GM21529 (cell line): ENCODE measurements around the gene COL11A2.
"Not testable (repeated sequence)": the region's sequence is repeated elsewhere in the genome, so short reads cannot be mapped to it uniquely, and the experiment has no call there.

Source experiments
- ATAC-seq: cut with Tn5 transposase; IDR thresholded peaks from one replicate; pipeline ENCODE4 v1.9.1; 2021; ENCODE audit not compliant: unreplicated experiment

Gene COL11A2

DNA sequence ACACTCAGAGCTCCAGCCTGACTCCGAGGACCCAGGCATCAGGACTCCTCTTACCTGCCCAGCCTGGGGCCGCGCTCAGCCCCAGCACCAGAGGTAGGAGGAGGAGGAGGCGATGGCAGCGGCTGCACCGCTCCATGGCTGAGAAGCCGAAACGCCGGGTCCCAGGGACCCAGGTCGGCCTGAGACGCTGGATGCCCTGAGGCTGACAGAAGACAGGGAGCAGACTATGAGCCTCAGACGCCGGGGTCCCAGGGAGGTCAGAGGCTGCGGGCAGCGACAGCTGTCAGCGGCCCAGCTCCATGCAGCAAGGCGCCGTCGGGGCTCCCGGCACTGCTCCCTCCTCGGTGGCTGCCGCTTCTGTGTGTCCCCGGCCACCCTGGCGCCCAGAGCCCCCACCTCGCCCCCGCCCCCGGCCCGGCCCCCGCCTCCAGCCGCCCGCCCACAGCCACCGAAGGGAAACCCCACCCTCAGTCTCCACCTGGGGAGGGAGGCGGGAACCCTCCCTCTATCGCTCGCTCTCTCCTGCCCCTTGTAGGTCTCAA lies at the start of gene COL11A2:
COL11A2 (minus strand) TSS at position 363 of the 542 bp plus-strand sequence; CDS start at position 136, 227 bp downstream.
- no peak for ATAC-seq

DNA sequence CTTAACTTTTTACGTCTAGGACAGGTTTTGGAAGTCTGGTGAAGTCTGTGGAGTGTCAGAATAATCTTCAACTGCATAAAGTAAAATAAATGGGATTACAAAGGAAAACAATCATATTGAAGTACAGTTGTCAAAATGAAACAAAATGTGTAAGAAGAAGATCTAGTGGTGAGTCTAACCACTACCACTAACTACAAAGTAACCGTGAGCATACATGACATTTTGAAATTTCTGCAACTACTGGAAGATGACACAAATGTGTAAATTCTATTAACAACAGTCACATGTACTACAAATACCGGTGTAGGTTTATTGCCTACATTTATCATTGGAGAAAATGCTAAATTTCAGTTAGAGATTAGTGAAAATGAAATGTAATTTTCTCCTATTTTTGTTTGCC lies 49.7 kb upstream of the COL11A2 start:
- ATAC-seq, result no peak

DNA sequence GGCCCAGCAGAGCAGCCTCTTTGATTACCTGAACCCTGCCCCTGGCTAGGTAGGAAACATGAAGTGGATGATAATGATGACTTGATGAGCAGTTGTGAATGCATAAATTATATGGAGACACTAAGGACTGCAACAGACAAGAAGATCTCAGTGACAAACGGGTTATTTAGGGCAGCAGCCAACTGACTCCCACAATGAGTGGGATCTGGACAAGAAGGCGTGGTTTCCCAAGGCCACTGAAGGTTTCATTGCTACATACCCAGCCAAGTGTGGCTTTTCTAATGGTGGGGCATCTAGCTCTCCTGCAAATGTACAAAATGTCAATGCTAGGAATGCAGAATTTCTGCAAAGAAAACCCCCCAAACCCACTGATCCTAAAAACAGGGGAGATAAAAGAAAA lies 45.5 kb upstream of the COL11A2 start:
- no peak for ATAC-seq

DNA sequence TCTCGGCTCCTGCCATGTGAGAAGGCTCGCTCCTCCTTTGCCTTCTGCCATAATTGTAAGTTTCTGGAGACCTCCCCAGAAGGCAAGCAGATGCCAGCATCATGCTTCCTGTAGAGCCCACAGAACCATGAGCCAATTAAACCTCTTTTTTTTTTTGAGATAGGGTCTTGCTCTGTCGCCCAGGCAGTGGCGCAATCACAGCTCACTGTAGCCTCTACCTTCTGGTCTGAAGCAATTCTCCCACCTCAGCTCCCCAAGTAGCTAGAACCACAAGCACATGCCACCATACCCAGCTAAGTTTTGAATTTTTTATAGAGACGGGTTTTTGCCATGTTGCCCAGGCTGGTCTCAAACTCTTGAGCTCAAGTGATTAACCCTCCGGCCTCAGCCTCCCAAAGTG lies 44.6 kb upstream of the COL11A2 start:
- no peak for ATAC-seq

DNA sequence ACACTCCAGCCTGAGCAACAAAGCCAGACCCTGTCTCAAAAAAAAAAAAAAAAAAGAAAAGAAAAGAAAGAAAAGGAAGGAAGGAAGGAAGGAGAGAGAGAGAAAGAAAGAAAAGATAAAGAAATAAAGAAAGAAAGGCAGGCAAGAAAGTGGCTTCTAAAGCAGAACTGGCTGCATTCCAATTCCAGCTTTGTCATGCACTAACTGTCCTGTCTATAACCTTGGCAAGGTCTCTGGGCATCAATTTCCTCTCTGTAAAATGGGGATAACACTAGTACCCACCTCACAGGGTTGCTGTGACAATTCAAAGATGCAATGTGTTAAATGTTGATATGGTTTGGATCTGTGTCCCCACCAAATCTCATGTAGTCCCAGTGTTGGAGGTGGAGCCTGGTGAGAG lies 44.1 kb upstream of the COL11A2 start:
- no peak for ATAC-seq

DNA sequence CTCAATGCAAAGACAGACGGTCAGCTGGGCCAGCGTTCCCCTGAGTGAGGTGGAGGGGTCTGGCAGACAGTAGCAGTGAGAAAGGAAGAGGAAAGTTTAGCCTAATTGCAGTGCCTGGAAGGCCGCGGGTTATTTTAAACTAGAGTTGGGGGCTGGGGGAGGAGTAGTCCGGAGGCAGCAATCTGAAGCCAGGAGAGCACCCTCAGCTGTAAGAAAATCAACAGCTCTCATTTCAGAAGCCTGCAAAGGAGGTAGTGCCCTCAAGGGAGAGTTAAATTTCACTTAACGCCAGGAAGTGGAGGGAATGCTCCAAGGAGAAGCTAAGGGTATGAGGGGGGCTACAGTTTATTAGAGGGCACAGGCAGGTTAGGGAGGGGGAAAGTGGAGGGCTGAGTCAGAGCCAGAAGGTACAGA lies 43.0 kb upstream of the COL11A2 start:
- no peak for ATAC-seq

DNA sequence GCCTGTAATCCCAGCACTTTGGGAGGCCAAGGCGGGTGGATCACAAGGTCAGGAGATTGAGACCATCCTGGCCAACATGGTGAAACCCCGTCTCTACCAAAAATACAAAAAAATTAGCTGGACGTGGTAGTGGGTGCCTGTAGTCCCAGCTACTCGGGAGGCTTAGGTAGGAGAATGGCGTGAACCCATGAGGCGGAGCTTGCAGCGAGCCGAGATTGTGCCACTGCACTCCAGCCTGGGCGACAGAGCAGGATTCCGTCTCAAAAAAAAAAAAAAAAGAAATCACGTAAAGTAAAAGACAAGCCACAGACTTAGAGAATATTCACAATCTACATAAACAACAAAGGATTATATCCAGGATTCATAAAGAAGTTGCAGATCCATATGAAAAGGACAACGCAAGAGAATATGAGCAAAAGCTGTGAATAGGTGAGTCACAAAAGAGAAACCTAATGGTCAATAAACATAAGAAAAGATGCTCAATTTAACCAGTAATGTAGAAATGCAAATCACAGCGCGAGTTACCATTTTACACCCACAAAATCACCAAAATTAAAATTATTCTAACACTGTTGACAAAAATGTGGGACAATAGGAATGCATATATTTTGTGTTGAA lies 34.3 kb upstream of the COL11A2 start:
- not testable (repeated sequence) for ATAC-seq

DNA sequence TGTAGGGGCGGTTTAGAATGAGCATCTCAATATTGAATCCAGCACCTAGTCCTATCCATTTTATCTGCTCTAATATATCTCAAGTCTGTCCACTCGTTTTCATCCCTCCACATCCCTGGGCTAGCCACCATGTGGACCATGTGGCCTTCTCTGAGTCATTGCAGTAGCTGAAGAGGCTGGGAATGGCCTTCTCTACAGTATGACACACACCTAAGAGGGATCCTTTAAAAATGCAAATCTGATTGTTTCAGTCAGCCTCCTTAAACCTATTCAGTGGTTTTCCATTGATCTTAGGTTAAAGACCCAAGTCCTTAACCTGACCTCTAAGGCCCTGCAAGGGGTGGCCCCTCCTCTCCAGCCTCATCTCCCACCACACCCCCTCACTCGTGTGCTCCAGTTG lies 25.4 kb upstream of the COL11A2 start:
- ATAC-seq, result no peak

DNA sequence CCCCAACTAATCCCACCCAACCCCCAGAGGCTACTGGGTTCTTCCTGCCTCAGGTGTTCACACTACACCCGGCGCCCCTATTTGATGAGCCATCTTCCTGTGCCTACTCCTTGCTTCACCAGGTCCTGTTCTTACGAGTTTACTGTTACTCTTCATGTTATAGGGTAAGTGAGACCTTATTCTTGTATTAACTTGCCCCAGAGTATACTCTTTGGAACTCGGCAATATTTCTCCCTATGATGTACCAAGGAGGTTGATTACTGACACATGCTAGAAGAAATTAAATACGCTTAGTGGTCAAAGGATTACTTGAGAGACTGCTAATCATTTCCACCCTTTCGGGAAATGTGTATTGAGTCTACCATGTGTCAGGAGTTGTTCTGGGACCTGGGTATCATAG lies 25.0 kb upstream of the COL11A2 start:
- no peak for ATAC-seq

DNA sequence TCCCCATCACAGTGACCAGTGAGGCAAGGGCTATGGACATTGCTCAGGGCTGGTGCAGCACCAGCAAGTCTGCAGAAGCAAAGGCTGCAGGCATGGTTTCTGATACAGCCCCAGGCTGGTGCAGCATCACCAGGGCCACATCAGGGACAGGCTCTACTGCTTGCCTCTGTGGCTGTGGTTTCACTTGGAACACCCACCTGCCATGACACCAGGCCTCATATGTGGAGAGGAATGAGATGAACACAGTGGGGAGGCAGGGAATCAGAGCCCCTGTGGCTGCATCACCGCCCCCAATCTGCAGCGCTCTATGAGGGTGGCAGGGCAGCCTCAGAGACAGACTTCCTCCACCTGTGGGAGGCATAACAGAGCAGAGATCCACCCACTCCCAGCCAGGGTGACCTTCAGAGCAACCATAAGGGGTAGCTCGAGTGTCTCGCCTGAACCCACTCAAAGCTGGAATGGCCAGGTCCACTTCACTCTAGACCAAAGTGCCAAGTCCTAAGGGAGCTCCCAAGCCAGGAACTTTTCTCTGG lies 23.9 kb upstream of the COL11A2 start:
- no peak for ATAC-seq

DNA sequence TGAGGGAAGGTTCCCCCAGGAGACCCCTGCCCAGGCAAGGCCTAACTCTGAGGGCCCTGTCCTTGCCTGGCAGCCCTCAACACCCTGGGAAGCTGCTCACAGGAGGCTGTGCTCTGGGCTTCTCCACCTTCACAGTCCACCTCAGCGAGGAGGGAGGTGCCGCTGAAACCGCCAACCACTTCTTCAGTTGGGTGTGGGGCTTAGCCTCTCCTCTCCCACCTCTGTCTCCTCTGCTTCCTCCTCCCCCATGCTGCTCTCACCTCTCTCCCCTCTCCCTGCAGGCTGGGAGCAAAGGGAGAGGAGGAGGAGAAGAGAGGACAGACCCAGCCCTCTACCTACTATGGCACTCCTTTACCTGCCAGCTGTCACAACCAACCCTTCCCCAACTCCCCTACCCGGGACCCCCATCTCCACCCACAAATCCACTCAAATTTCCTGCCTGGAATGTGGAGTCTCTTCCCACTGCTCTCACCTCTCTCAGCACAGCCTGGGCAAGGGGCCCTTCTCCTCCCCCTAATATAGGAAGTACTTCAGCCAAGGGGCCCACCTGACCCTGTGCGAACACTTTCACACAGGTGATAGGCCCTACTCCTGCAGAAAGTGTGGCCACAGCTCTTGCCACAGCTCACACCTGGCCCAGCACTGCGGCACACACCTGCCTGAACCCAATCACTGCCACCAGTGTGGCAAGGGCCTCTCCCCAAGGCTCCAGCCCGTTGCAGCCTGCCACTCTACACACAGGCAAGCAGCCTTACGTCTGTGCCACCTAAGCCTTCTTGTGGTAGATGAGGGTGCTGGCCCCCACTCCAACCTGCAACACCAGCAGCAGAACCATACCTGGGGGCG lies 23.2 kb upstream of the COL11A2 start:
- ATAC-seq, result no peak

DNA sequence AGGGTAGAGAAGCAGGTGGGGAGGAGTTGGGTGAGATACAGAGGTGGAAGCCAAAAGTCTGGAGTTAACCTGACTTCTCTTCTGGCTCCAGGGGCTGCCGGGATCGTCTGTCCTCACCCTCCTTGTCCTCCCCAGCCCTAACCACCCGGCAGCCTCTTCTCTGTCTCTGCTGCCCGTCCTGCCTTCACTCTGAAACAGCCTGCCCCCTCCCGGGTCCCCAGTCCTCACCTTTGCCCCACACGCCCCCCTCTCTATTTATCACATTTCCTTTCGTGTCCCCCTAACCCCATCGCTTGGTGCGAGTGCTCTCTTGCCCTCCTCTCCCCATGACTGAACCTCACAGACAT lies 21.7 kb upstream of the COL11A2 start:
- no peak for ATAC-seq

DNA sequence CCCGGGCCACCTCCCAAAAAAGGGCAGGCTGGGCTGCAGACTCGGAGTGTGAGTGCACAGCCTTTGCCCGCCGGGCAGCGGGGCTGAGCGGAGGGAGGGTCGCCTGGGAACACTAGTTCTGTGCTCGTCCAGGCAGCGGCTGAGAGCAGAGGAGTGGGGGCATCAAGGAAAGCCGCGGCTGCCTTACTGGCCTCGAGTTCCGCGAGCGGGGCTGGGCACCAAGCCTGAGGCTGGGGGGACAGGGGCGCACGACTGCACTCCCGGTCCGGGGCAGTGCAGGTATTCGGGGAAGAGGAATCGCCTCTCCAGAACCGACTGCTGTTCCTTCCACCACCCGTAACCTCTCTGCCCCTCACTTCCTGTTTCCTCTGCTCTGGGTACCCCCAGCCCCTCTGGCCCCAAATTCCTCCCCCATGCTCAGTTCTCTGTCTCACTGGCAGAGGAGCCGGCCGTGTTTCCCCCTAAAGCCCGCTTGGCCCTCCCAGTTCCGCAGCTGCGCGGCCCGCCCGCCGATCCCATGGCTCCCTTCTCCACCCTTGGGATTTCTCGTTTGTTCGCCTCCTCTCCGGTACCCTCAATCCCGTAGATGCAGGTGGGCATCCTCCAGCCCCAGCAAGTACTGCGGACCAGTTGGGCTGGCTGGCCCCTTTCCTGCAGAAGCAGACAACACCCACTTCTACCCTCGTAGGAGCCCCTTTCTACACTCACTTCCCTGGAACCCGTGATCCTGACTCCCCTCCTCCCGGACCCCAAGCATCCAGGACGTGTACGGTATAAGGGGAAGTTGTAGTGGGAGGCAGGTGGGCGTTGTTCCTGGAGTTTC lies 21.1 kb upstream of the COL11A2 start:
- ATAC-seq, result no peak

DNA sequence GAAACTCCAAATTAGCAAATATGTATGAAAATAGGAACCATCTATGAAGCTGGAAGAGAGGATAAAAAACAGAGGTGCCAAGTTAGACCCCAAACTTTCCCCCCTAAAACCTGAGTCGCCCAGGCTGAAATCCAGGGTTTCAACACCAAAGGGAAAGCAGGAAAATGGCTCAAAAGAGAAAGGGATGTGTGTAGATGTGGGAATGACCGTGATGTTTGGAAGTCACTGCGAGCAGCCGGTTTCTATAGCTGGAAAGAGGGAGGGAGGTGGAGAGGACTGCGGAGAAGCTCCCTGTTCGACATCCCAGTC lies 20.5 kb upstream of the COL11A2 start:
- no peak for ATAC-seq

DNA sequence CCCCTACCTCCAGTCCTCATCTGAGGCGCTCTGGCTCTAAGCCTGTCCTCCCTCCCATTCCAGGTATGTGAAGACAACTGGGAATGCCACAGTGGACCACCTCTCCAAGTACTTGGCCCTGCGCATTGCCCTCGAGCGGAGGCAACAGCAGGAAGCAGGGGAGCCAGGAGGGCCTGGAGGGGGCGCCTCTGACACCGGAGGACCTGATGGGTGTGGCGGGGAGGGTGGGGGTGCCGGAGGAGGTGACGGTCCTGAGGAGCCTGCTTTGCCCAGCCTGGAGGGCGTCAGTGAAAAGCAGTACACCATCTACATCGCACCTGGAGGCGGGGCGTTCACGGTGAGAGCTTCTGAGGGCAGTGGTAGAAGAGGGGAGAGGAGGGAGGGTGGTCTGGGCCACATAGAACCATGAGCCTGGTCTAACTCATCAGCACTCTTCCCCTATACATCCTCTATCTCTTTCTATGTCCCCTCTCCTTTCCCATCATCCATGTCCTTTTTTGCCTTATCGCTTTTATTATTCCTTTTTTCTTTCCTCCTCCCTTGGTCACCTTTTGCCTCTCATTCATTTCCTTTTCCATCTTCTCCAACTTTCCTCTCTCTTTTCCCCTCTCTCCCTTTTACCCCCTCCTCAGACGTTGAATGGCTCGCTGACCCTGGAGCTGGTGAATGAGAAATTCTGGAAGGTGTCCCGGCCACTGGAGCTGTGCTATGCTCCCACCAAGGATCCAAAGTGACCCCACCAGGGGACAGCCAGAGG lies 19.6 kb upstream of the COL11A2 start:
- ATAC-seq, result no peak

DNA sequence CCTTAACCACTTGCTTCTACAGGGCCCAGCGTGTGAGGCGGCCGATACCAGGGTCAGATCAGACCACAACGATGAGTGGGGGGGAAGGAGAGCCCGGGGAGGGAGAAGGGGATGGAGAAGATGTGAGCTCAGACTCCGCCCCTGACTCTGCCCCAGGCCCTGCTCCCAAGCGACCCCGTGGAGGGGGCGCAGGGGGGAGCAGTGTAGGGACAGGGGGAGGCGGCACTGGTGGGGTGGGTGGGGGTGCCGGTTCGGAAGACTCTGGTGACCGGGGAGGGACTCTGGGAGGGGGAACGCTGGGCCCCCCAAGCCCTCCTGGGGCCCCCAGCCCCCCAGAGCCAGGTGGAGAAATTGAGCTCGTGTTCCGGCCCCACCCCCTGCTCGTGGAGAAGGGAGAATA lies 18.9 kb upstream of the COL11A2 start:
- ATAC-seq, result no peak

DNA sequence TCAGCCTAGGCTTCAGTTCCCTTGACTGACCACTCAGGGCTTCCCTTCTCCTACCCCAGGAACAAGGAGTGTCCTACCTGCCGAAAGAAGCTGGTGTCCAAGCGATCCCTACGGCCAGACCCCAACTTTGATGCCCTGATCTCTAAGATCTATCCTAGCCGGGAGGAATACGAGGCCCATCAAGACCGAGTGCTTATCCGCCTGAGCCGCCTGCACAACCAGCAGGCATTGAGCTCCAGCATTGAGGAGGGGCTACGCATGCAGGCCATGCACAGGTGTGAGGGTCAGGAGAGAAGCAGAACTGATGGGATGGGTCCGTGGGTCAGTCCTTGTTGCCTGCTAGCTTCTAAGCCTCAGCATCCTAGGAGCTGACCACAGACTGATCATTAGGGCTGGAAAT lies 17.6 kb upstream of the COL11A2 start:
- no peak for ATAC-seq

DNA sequence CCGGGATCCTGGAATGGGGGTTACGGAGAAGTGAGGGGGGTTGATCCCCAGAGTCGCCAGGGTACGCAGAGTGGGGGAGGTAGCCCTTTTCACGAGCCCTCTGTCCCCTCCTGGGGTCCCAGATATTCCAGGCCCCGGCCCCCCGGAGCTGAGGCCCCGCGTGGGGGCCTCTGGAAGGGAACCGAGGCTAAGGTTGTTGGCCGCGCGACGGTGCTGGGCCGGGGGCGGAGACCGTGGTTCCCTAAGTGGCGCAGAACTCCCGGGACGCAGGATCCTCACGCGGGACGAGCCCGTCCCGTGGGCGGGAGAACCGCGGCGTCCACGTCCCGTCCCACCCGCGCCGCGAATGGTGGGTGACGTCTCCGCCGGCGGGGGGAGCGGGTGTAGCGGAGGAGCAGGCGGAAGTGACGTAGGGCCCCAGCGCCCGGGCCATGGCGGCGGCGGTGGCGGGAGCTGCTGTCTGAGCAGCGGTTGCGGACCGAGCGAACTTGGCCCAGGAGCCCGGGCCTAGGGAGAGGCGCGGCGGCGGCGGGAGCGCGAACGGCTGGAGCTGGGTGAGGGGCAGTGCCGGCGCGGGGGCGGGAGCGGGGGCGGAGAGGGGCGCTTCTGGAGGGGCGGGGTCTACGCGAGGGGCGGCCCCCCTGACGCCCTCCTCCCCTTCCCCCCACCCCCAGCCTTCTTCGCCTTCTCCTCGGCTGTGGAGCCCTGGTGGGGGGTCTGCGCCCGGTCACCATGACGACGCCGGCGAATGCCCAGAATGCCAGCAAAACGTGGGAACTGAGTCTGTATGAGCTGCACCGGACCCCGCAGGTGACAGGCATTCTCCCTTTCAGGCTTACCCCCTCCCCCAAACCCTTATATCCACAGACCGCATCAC lies 16.1 kb upstream of the COL11A2 start, which contains the start of gene RING1:
RING1 (plus strand) TSS at position 410 of the 877 bp plus-strand sequence; CDS start at position 733, 323 bp downstream.
- peak; percentile 45 for ATAC-seq

DNA sequence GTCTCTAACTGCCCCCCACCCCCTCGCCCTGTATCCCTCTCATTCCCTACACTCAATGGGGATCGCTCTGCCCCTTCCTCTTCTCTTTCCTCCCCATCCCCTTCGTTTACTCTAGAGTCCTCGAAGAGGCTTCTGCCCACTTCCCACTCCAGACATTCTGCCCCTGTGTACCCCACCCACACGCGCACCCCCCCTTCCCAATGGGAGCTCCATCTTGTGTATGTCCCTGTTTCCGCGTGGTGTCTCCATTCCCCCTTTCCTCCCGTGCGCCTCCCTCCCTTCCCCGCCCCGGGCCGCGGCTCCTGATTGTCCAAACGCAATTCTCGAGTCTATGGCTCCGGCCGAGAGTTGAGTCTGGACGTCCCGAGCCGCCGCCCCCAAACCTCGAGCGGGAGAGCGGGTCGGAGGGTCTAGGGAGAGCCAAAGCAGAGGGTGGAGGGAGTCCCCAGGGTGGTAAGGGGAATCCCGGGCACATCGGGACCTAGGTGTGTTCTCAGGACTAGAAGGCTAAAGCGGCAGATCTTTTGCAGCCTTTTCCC lies 15.4 kb upstream of the COL11A2 start:
- ATAC-seq, result no peak
